Stimulated activated naive CD8-positive, alpha-beta T cell treated with anti-CD3 and anti-CD28 coated beads, Interleukin-15, Interleukin-2, amounts not matched to agents 100 ng/mL and 50 ng/mL, for 24 hours (primary cell): ENCODE results near the gene PSMB1.
"Not testable (repeated sequence)": the region's sequence is repeated elsewhere in the genome, so short reads cannot be mapped to it uniquely, and the experiment has no call there.

Source experiments
- H3K27ac Mint-ChIP-seq: one replicate; pipeline ENCODE4 v1.8.0; 2021; ENCODE audit warnings: mild to moderate bottlenecking, mixed read lengths
- H3K27me3 Mint-ChIP-seq: one replicate; pipeline ENCODE4 v1.8.0; 2021; ENCODE audit warnings: mixed read lengths
- H3K36me3 Mint-ChIP-seq: one replicate; pipeline ENCODE4 v1.8.0; 2021; ENCODE audit warnings: low read depth, mixed read lengths
- H3K4me1 Mint-ChIP-seq: one replicate; pipeline ENCODE4 v1.8.0; 2021; ENCODE audit warnings: low read depth, mixed read lengths
- H3K4me3 Mint-ChIP-seq: one replicate; pipeline ENCODE4 v1.8.0; 2021; ENCODE audit warnings: mild to moderate bottlenecking, mixed read lengths
- H3K9me3 Mint-ChIP-seq: one replicate; pipeline ENCODE4 v1.8.0; 2021; ENCODE audit warnings: mixed read lengths

Gene PSMB1

DNA sequence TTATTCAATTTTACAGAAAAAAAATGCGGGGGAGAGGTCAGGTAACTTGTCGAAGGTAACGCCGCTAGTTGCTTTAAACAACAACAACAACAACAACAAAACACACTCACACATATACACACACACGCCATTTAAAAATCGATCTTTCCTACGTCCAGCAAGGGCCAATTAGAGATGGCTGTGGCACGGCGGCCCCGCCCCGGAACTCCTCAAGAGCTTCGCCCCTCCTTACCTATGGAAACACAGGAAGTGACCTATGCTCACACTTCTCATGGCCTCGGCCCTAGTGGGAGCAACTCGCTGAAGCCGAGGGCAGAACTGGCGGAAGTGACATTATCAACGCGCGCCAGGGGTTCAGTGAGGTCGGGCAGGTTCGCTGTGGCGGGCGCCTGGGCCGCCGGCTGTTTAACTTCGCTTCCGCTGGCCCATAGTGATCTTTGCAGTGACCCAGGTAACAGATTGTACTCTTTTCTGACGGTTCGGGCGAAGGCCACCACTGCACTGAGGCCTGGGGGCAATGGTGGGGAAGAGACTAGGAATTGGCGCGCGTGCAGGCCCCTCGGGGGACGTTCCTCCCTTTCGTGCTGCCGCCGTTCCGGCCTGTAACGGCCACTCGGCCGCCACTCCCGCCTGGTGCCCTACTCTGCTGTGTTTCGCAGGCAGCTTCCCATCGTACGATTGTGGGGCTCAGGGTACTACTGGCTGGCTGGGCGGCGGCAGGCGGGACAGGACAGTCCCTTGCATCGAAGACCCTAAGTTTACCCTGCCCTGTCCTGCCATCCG is 1.1 kb upstream of the PSMB1 start, which contains the start of gene TBP:
TSS of gene TBP (plus strand) at position 357 of the 783 bp plus-strand sequence. CDS start 2,661 bp downstream, outside the sequence.
- Mint-ChIP-seq H3K27ac (no peak within 1 kb of the TSS), H3K4me3 (no peak within 1 kb of the TSS), H3K9me3 (no peaks in the 10 kb centered on the region), H3K4me1 (peaks cover 28% of the 10 kb centered on the region), H3K36me3 (peaks cover 39% of the 10 kb centered on the region), H3K27me3 (no peaks in the 10 kb centered on the region)

- Mint-ChIP-seq H3K4me3 (no peak overlapping the region), H3K4me1 (peaks cover 29% of the 10 kb centered on the region), H3K27me3 (no peaks in the 10 kb centered on the region), H3K9me3 (no peaks in the 10 kb centered on the region), H3K27ac (no peak overlapping the region), H3K36me3 (peaks cover 40% of the 10 kb centered on the region)
Measured at GRCh38 chr6:170553534-170554012, 466 bp upstream of the PSMB1 start.

DNA sequence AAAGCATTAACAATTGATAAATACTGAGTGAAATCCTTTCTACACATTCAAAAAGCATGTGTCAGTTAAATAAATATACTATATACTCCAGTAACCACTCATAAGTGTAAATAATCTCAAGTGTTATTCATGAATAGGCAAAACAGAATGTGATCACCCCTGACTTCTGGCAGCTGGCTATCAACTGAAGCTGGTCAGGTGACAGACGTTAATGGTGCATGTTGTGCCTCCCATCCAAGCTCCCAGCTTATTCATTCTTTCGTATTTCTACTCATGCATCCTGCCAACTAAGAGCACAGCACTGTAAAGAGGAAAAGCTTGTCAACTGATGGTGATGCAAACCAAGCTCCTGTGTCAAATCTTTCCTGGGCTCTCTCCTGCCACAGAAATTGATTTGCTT is 7.7 kb downstream of the PSMB1 start:
- no peak overlapping the region for H3K27ac Mint-ChIP-seq
- peaks cover 37% of the 10 kb centered on the region for H3K4me1 Mint-ChIP-seq
- H3K4me3 Mint-ChIP-seq, result no peak overlapping the region
- H3K9me3 Mint-ChIP-seq, result no peaks in the 10 kb centered on the region
- H3K27me3 Mint-ChIP-seq, result no peaks in the 10 kb centered on the region
- H3K36me3 Mint-ChIP-seq, result peaks cover 92% of the 10 kb centered on the region

DNA sequence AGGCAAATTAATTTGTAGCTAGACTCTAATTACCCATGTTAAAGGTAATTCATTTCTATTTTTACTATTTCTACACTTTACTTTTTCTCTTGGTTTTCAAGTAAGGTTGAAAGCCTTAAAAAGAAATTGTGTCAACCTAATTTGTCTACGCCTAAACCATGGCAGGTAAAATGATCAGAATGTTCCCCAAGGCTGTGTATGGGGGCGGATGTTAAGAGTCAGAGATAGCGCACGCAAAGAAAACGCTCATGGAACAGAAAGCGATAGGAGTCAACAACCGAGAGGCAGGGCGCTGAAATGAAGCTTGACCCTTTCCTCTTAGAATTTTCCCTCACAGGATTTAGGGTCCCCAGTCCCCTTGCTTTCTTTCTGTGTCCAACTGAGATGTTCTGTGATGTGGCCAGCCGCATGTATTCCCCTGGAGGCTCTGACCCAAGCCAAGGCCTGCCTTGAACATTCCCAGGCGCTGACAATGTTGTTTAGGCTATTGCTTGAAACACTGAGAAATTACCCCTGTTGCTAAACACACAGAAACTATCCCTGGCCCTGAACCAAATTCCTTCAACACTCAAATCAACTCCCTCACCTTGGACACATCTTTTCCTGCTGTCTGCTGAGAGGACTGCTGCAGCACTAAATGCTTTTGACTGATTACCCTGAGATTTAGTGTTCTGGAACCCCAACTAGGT is 10.9 kb downstream of the PSMB1 start:
- H3K4me3 Mint-ChIP-seq, result no peak overlapping the region
- no peak overlapping the region for H3K27ac Mint-ChIP-seq
- peaks cover 90% of the 10 kb centered on the region for H3K36me3 Mint-ChIP-seq

GRCh38 chr6:170537329-170537728 is 15.8 kb downstream of the PSMB1 start:
- H3K9me3 Mint-ChIP-seq, result no peaks in the 10 kb centered on the region
- H3K27ac Mint-ChIP-seq, result peak overlapping the region; percentile 43
- peaks cover 10% of the 10 kb centered on the region for H3K4me1 Mint-ChIP-seq
- peaks cover 82% of the 10 kb centered on the region for H3K36me3 Mint-ChIP-seq
- no peak overlapping the region for H3K4me3 Mint-ChIP-seq
- no peaks in the 10 kb centered on the region for H3K27me3 Mint-ChIP-seq

More for the DNA sequence above, 10.9 kb downstream of the PSMB1 start:
- Mint-ChIP-seq H3K27me3 (no peaks in the 10 kb centered on the region), H3K9me3 (no peaks in the 10 kb centered on the region), H3K4me1 (peaks cover 20% of the 10 kb centered on the region)

GRCh38 chr6:170536671-170537070 is 16.4 kb downstream of the PSMB1 start:
- Mint-ChIP-seq H3K27ac (no peak overlapping the region), H3K36me3 (peaks cover 77% of the 10 kb centered on the region)

DNA sequence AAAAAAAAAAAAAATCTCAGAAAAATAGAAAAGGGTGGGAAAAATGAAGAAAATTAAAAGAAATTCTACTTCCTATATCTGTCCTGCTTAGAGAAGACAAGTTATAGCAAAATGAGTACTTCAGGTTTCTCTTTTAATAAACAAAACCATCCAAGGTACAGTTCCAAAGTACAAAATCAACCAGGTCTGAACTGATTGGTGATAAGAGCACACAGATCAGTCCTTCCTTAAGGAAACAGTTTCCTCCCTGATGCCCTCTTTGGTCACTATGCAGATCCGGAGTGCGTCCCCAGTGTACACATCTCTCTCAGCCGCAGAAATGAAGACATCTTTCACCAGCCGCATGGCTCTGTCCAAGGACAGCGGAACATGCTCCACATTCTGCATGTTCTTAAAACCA is 18.1 kb downstream of the PSMB1 start:
- H3K4me3 Mint-ChIP-seq, result no peak overlapping the region
- no peaks in the 10 kb centered on the region for H3K9me3 Mint-ChIP-seq
- peaks cover 62% of the 10 kb centered on the region for H3K36me3 Mint-ChIP-seq
- H3K27me3 Mint-ChIP-seq, result no peaks in the 10 kb centered on the region
- no peaks in the 10 kb centered on the region for H3K4me1 Mint-ChIP-seq
- H3K27ac Mint-ChIP-seq, result peak overlapping the region; percentile 53

More at GRCh38 chr6:170536671-170537070, 16.4 kb downstream of the PSMB1 start:
- H3K4me1 Mint-ChIP-seq, result peaks cover 9% of the 10 kb centered on the region
- no peak overlapping the region for H3K4me3 Mint-ChIP-seq
- H3K9me3 Mint-ChIP-seq, result no peaks in the 10 kb centered on the region
- no peaks in the 10 kb centered on the region for H3K27me3 Mint-ChIP-seq

DNA sequence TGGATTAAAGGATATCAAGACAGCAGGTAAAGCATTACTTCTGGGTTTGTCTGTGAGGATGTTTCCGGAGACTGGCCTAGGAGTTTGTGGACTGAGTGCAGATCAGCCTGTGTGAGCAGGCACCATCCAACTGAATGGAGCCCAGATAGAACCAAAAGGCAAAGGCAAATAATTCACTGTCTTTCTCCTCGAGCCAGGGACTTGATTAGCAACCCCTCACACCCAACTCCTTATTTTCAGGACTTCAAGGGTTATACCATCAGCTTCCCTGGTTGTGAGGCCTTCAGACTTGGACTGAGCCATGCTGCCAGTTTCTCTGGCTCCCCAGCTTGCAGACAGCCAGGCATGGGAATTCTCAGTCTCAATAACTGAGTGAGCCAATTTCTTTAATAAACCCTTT is 19.3 kb downstream of the PSMB1 start:
- Mint-ChIP-seq H3K4me1 (no peaks in the 10 kb centered on the region), H3K4me3 (no peak overlapping the region), H3K9me3 (no peaks in the 10 kb centered on the region), H3K27me3 (no peaks in the 10 kb centered on the region), H3K27ac (no peak overlapping the region), H3K36me3 (peaks cover 49% of the 10 kb centered on the region)

GRCh38 chr6:170532867-170533488 is 20.1 kb downstream of the PSMB1 start:
- Mint-ChIP-seq H3K36me3 (peaks cover 46% of the 10 kb centered on the region), H3K27me3 (no peaks in the 10 kb centered on the region), H3K4me3 (no peak overlapping the region), H3K27ac (peak overlapping the region; percentile 56), H3K4me1 (no peaks in the 10 kb centered on the region), H3K9me3 (no peaks in the 10 kb centered on the region)

GRCh38 chr6:170529839-170530469 is 23.2 kb downstream of the PSMB1 start:
- Mint-ChIP-seq H3K4me3 (no peak overlapping the region), H3K36me3 (peaks cover 17% of the 10 kb centered on the region), H3K27me3 (no peaks in the 10 kb centered on the region), H3K4me1 (no peaks in the 10 kb centered on the region), H3K9me3 (no peaks in the 10 kb centered on the region), H3K27ac (no peak overlapping the region)

GRCh38 chr6:170527995-170528394 is 25.1 kb downstream of the PSMB1 start:
- not testable (repeated sequence) for H3K9me3 Mint-ChIP-seq, H3K36me3 Mint-ChIP-seq, H3K4me1 Mint-ChIP-seq, H3K27me3 Mint-ChIP-seq, H3K4me3 Mint-ChIP-seq, H3K27ac Mint-ChIP-seq

- no peak overlapping the region for H3K4me3 Mint-ChIP-seq
- peaks cover 3% of the 10 kb centered on the region for H3K36me3 Mint-ChIP-seq
- no peaks in the 10 kb centered on the region for H3K27me3 Mint-ChIP-seq
Measured at GRCh38 chr6:170525795-170526194, 27.3 kb downstream of the PSMB1 start.

DNA sequence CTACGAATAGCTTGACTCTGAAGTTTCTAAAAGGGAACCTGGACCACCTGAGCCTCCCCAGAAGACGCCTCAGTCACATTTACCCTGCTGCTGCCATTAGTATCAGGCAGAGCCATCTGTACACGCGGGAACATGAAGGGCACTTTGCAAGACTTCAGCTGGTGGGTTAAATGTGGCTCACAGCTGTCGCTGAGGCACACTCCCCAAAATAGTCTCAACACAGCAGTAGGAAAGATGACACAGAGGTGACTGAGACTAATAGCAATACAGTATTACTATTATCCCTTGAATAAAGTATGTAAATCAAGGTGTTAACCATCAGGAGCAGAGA is 29.0 kb downstream of the PSMB1 start:
- Mint-ChIP-seq H3K27ac (no peak overlapping the region), H3K36me3 (peaks cover 3% of the 10 kb centered on the region), H3K9me3 (no peaks in the 10 kb centered on the region), H3K4me3 (no peak overlapping the region), H3K27me3 (peaks cover 9% of the 10 kb centered on the region), H3K4me1 (peaks cover 4% of the 10 kb centered on the region)

More at GRCh38 chr6:170525795-170526194, 27.3 kb downstream of the PSMB1 start:
- no peaks in the 10 kb centered on the region for H3K9me3 Mint-ChIP-seq
- H3K27ac Mint-ChIP-seq, result no peak overlapping the region
- peaks cover 4% of the 10 kb centered on the region for H3K4me1 Mint-ChIP-seq

- Mint-ChIP-seq H3K4me3 (no peak overlapping the region), H3K36me3 (peaks cover 3% of the 10 kb centered on the region), H3K27ac (no peak overlapping the region), H3K27me3 (peaks cover 12% of the 10 kb centered on the region), H3K4me1 (peaks cover 4% of the 10 kb centered on the region), H3K9me3 (no peaks in the 10 kb centered on the region)
Measured at GRCh38 chr6:170523256-170524171, 29.6 kb downstream of the PSMB1 start.
